VCaP (cell line): ENCODE measurements around the gene NSF.

Source experiments
- H3K27ac ChIP-seq: fragments of 450-650 bp; 2 replicates; pipeline ENCODE4 v1.5.1; 2017
- TF ChIP-seq, protein P1 (sequence below): fragments of 450-650 bp; conservative IDR thresholded peaks from 2 replicates; pipeline ENCODE4 v1.5.1; 2017; ENCODE audit warnings: mild to moderate bottlenecking, moderate library complexity

The NSF gene

DNA sequence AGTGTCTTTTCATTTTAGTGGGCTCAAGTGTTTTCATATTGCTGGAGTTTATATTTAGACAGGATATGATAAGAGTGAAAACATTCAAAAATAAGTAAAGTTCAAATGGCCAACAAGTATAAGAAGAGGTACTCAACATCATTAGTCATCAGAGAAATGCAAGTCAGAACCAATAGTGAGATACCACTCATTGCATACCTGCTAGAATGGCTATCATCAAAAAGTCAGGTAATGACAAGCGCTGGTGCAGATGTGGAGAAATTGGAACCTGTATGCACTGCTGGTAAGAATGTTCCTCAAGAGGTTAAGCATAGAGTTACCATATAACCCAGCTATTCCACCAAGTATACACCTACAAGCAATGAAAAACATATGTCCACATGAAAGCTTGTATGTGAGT, 140.2 kb downstream of the NSF start:
- TF ChIP-seq, protein P1, sequence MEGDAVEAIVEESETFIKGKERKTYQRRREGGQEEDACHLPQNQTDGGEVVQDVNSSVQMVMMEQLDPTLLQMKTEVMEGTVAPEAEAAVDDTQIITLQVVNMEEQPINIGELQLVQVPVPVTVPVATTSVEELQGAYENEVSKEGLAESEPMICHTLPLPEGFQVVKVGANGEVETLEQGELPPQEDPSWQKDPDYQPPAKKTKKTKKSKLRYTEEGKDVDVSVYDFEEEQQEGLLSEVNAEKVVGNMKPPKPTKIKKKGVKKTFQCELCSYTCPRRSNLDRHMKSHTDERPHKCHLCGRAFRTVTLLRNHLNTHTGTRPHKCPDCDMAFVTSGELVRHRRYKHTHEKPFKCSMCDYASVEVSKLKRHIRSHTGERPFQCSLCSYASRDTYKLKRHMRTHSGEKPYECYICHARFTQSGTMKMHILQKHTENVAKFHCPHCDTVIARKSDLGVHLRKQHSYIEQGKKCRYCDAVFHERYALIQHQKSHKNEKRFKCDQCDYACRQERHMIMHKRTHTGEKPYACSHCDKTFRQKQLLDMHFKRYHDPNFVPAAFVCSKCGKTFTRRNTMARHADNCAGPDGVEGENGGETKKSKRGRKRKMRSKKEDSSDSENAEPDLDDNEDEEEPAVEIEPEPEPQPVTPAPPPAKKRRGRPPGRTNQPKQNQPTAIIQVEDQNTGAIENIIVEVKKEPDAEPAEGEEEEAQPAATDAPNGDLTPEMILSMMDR = no peak
- H3K27ac ChIP-seq = no peak overlapping the region

- TF ChIP-seq, protein P1 = no peak
- H3K27ac ChIP-seq = no peak overlapping the region
These were observed 141.7 kb downstream of the NSF start for GRCh38 chr17:46732160-46732559.

DNA sequence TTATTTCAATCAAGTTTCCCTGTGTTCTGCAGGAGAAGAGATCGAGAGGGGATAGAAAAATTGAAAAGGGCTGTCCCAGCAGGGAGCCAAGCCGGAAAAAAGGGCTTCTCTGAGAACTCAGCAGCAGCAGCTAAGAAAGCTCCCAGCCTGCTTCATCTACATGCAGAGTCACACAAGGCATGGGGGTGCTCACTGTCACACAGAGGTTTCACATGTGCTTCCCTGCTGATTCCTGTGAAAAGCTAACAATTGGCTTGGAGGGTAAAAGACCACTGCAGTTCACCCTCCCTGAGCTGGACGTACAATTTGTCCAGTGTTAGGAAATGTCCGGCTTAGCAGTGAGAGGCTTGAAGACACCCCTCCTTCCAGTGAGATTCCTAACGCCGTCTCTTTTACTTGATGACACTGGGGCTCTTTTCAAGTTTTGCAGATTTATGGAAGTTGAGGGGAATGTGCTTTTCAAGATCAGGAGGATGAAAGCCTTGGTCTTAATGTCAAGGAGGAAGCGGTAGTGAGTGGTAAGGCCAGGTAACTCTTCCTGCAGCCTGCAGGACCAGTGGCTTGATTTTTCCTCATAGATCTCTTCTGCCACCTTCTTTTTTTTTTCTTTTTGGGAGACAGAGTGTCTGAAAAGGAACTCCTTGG, 142.4 kb downstream of the NSF start:
- TF ChIP-seq, protein P1 = no peak
- H3K27ac ChIP-seq = no peak overlapping the region

GRCh38 chr17:46733837-46734475, 143.5 kb downstream of the NSF start:
- no peak overlapping the region for H3K27ac ChIP-seq
- TF ChIP-seq, protein P1 = no peak

- TF ChIP-seq, protein P1 = no peak
- no peak overlapping the region for H3K27ac ChIP-seq
These were observed 145.6 kb downstream of the NSF start for GRCh38 chr17:46736100-46736499.

GRCh38 chr17:46737326-46737725, 146.9 kb downstream of the NSF start:
- no peak overlapping the region for H3K27ac ChIP-seq
- TF ChIP-seq, protein P1 = no peak

DNA sequence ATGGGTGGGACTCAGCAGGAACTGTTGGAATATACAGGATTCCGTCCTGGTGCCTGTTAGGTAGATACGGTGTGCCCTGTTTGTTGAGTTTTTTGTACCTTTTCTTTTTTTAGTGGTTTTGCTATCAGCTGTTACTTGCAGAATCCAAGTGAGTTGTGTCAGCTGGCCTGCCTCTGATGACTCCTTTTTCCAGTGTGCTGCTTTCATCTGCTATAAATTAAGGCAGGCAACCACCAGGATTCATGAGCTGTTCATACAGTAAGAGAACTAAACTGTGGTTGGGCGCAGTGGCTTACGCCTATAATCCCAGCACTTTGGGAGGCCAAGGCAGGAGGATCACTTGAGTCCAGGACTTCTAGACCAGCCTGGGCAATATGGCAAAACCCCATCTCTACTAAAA, 148.1 kb downstream of the NSF start:
- H3K27ac ChIP-seq = no peak overlapping the region
- TF ChIP-seq, protein P1 = no peak
